Astrocyte of the cerebellum (primary cell): Measurements from ENCODE around the gene COQ5.
A peak's percentile ranks its signal among the peaks of the same experiment; 100 is the strongest.

Experiments used
- DNase-seq: peaks from one replicate; pipeline ENCODE4 v3.0.0-alpha.2; 2011; ENCODE audit warnings: low read depth
- H3K4me3 ChIP-seq: 2 replicates; pipeline ENCODE4 v1.5.1; 2011; ENCODE audit warnings: mild to moderate bottlenecking, low read depth, low read length, moderate library complexity
- CTCF ChIP-seq: IDR thresholded peaks from 2 replicates; pipeline ENCODE4 v1.5.1; 2012; ENCODE audit warnings: low read length, low read depth, moderate library complexity, mild to moderate bottlenecking; ENCODE audit errors: missing control alignments
- in situ Hi-C: cut with HindIII; loops from 2 replicates; pipeline ENCODE4 v1.10.0; 2017; ENCODE audit warnings: low sequenced_read_pairs

Gene COQ5

GRCh38 chr12:120504587-120504986, 24.4 kb downstream of the COQ5 start:
- no peak for TF ChIP-seq CTCF
- in situ Hi-C loops = no loop called here
- no peak overlapping the region for H3K4me3 ChIP-seq
- no peak for DNase-seq

GRCh38 chr12:120500581-120500980, 28.4 kb downstream of the COQ5 start:
- no peak overlapping the region for H3K4me3 ChIP-seq
- no peak for DNase-seq
- TF ChIP-seq CTCF = no peak
- in situ Hi-C loops = no loop called here

GRCh38 chr12:120498870-120499515, 30.0 kb downstream of the COQ5 start:
- H3K4me3 ChIP-seq = no peak overlapping the region
- DNase-seq = no peak
- TF ChIP-seq CTCF = no peak
- in situ Hi-C loops = loop anchor here (10.0 kb wide), 1 partner anchor 274 kb away; no protein-coding TSS in a partner anchor

GRCh38 chr12:120497524-120498150, 31.3 kb downstream of the COQ5 start:
- in situ Hi-C loops = loop anchor here (10.0 kb wide), 1 partner anchor 273 kb away; no protein-coding TSS in a partner anchor
- no peak for DNase-seq
- TF ChIP-seq CTCF = no peak
- H3K4me3 ChIP-seq = peak overlapping the region; percentile 96

GRCh38 chr12:120496413-120497340, 32.3 kb downstream of the COQ5 start:
- in situ Hi-C loops = loop anchor here (10.0 kb wide), 1 partner anchor 272 kb away; no protein-coding TSS in a partner anchor
- no peak for TF ChIP-seq CTCF
- DNase-seq = no peak
- H3K4me3 ChIP-seq = peak overlapping the region; percentile 96

- in situ Hi-C loops = loop anchor here (10.0 kb wide), 1 partner anchor 271 kb away; no protein-coding TSS in a partner anchor
- peak; percentile 92 for DNase-seq
- peak within 1 kb of the TSS; percentile 96 for H3K4me3 ChIP-seq
- no peak for TF ChIP-seq CTCF
These were observed 33.1 kb downstream of the COQ5 start, which contains the start of gene DYNLL1 for GRCh38 chr12:120495731-120496412. Gene DYNLL1 (plus strand): TSS chr12:120496113. CDS start chr12:120496422, 309 bp downstream.
